Hematopoietic multipotent progenitor cell treated with erythropoietin and hydrocortisone succinate and interleukin-3 and kit ligand, for 15 days (in vitro differentiated cells): ENCODE data around the gene AARSD1.
"Not testable (repeated sequence)": the region's sequence is repeated elsewhere in the genome, so short reads cannot be mapped to it uniquely, and the experiment has no call there.

Experiments
- DNase-seq: peaks from one replicate; pipeline ENCODE4 v3.0.0-alpha.2; 2015; ENCODE audit warnings: low spot score

Gene AARSD1

DNA sequence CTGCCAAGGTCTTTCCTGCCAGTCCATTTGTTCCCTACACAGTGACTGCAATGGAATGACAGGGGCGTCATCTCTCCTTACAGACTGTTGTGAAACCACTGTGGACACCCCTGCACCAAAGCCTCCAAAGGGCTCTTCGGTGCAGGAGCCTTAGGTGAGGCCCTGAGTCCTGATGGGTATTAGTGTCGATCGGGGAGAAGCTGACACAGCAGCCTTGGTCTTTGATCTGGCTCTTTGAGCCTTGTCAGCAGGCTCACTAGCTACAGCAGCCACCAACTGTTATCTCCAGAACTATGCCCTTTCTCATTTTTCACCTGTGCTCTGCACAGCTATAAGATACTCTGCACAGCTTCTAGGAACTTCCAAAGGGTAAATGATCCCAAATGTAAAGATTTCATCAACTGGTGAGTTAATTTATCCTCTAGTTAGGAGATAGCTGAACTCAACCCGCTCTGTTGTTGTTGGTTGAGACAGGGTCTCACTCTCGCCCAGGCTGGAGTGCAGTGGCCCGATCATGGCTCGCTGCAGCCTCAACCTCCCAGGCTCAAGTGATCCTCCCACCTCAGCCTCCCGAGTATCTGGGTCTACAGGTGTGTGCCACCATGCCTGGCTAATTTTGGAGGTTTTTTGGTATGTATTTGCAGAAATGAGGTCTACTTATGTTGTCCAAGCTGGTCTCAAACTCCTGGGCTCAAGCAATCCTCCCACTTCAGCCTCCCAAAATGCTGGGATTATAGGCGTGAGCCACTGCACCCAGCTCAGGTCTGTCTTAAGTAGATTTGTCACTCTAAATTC, 44.0 kb downstream of the AARSD1 start:
- DNase-seq: no peak

- DNase-seq: not testable (repeated sequence)
Observed at GRCh38 chr17:42919522-42920077, 44.7 kb downstream of the AARSD1 start.

DNA sequence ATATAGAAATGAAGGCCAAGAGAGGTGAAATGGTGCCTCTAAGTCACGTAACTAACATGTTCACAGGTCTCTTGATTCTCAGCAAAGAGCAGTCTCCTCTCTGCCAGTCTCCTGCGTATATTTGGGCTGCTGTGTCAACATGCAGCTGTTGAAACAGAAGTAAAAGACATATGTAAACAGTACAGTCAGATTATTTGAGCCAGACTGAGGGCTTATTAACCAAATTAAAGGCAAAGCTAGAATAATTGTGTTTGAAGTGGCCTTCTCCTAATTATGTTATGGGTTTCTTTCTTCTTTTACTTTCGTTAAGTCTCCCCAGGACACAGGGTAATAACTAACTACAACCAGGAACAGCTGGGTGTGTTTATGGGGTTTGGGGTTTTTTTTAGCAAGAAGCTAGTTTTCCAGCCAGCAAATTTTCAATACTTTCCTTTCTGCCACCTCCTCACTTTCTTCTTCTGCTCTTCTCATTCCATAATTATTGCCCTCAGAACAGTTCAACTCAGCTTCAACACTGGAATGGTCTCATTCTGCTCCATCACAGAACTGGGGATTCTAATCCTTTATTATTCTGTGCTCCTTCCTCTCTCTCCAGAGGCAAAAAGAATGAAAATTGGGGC, 45.2 kb downstream of the AARSD1 start:
- DNase-seq: no peak

DNA sequence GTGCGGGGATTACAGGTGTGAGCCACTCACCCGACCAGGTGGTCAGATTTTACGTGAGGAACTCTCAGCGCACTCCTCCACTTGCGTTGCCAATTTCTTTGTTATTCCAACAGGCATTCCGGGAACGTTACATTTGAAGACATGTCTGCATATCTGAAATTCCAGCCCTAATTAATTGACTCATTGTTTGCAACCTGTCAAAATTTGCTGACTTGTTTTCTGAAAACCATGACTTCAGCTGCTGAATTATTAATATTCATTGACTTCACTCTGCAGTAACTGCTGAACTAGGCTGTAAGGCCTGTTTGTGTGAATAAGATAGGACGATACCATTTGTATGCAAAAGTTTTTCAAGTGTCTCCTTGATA, 47.0 kb downstream of the AARSD1 start:
- no peak for DNase-seq

- DNase-seq: not testable (repeated sequence)
Observed at GRCh38 chr17:42916388-42917235, 47.6 kb downstream of the AARSD1 start.

DNA sequence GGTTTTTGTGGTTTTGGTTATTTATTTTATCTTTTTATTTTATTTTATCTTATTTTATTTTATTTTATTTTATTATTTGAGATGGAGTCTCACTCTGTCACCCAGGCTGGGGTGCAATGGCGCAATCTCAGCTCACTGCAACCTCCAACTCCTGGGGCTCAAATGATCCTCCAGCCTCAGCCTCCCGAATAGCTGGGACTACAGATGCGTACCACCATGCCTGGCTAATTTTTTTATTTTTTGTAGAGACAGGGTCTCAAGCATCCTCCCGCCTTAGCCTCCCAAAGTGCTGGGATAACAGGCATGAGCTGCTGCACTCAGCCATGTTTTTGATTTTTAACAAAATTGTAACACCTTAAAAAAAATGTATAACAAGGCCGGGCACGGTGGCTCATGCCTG, 49.0 kb downstream of the AARSD1 start:
- not testable (repeated sequence) for DNase-seq

GRCh38 chr17:42913981-42914617, 50.2 kb downstream of the AARSD1 start:
- no peak for DNase-seq

- DNase-seq: no peak
Observed at GRCh38 chr17:42913522-42913921, 50.7 kb downstream of the AARSD1 start.

DNA sequence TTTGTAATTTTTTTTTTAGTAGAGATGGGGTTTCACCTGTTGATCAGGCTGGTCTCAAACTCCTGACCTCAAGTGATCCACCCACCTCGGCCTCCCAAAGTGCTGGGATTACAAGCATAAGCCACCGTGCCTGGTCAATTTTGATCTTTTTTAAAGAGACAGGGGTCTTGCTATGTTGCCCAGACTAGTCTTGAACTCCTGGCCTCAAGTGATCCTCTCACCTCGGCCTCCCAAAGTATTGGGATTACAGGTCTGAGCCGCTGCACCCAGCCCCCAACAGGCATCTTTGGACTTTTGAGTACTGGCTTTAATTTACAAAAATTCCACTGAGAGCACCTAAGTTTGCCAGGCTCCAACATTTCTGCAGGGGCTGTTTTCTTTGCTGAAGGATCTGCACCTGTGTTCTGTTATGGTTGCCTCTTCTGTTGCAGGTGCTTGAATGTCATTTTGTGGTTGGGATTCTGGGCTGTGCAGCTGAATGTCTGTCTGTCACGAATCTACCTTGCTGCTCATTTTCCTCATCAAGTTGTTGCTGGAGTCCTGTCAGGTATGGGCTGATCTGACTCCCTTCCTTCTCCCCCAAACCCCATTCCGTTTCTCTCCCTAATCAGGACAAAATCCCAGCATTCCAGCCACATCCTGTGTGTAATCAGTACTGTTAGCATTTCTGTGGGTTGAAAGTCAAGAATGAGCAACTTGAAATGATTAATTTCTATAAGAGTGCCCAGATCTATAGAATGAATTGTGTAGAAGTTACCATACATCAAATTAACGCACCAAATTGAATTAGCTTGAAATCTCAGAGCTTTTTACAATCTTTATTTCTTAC, 55.2 kb downstream of the AARSD1 start:
- no peak for DNase-seq

DNA sequence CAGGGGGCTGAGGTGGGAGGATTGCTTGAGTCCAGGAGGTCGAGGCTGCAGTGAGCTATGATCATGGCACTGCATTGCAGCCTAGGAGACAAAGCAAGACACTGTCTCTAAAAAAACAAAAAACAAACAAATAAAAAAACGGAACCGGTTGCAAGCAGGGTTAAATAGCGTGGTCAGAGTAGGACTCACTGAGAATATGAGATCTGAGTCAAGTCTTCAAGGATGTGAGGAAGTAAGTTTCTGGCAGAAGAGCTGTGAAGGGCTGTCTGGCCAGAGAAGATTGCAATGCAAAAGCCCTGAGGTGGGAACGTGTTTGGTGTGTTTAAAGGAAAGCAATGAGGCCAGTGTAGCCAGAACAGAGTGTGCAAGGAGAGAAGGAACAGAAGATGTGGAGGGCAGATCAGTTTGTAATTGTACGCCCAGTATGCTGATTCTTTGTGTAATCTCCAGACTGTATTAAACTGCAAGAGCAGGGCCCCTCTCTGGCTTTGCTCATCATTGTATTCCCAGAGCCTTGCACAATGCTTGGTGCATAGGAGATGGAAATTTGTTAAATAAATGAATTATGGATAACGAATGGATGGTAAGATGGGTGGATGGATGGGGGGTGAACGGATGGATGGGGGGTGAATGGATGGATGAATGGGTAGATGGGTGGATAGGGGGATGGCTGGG, 57.3 kb downstream of the AARSD1 start:
- no peak for DNase-seq

GRCh38 chr17:42904110-42904469, 60.2 kb downstream of the AARSD1 start:
- no peak for DNase-seq

DNA sequence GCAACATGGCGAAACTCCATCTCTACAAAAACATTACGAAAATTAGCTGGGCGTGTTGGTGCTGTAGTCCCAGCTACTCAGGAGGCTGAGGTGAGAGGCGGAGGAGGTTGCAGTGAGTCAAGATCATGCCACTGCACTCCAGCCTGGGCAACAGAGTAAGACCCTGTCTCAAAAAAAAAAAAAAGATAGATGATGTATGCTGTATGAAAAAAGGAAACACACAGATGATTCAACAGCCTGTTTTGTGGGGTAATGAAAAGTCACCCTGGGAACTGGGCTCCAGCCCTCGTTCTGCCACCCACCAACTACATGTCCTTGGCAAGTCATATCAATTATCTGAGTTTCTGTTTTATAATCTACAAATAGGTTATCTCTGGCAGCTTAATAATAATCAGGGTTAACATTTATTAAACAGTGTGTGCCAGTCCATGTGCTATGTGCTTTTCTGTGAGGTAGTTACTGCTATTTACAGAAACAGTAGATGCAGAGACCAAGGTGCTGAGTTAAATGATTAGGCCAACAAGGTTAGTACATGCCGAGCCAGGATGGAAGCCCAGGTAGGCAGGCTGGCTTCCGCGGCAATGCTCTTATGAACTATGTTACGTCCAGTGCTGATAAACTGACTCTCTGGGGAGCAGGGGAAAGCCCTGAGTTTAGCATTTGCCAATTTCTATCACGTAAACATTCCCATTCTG, 62.6 kb downstream of the AARSD1 start:
- no peak for DNase-seq
